ENCODE results near the gene ITIH3. TPM values are rescaled to one million over a fixed set of nuclear protein-coding genes. Genes with fewer than 3 reads are reported as not detected.
A peak's percentile ranks its signal among the peaks of the same experiment; 100 is the strongest.

Gene ITIH3
- polyA plus RNA-seq, 1 donor from 2014 or later, result not detected

DNA sequence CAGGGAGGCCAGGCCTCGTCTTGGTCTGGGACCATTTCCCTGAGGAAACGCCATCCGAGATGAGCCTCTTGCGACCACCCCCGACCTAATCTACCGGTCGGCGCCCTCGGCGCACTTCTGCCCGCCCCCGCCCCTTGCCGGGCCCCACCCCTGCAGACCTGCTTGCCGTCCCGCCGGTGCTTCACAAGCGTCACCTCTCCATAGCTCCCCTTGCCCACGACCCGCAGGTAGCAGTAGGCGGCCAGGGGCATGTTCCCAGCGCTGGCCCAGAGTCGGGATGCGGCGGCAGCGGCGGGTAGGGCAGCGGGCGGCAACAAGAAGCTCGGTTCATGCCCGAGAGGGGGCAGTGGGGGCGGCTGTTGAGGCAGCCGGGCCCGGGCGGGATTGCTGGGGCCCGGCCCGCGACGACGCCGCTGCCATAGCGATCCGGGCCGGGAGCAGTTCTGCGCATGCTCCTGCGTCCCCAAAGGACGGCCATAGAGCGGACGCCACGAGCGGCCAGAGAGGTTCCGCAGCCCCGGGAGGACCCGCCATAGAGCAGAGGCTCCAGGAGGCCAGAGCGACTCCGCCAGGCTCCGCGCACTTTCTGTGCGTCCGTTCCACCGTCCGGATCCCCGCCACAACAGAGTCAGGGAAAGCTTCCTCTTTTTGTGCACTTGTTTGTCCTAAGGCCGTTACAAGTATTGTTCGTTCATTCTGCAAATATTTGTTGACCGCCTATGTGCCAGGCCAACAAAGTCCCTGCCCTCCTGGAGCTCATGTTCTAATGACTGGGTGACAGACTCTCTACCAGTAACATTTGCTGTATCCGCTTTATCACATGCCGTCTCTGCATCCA lies 23.9 kb upstream of the ITIH3 start, which contains the start of gene NEK4:
TSS of gene NEK4 (minus strand) at position 445 of the 838 bp plus-strand sequence. CDS start at position 251, 194 bp downstream.
- Histone ChIP-seq H3K9ac (ENCODE audit: low read length) (peak within 1 kb of the TSS; percentile 85), H2AFZ (ENCODE audit: low read depth, low read length) (peak within 1 kb of the TSS; percentile 76), H3K79me2 (replicated peaks; ENCODE audit: insufficient read depth, low read length) (peaks cover 28% of the 10 kb centered on the region), H3K4me2 (ENCODE audit: low read length) (peak within 1 kb of the TSS; percentile 79), H3K9me3 (ENCODE audit: low read length) (no peaks in the 10 kb centered on the region), H4K20me1 (ENCODE audit: insufficient read depth) (no peaks in the 10 kb centered on the region), H3K36me3 (ENCODE audit: insufficient read depth, low read length) (peaks cover 4% of the 10 kb centered on the region), H3K27ac (ENCODE audit: low read length) (peak within 1 kb of the TSS; percentile 72), H3K4me3 (ENCODE audit: low read length) (peak within 1 kb of the TSS; percentile 94), H3K27me3 (ENCODE audit: insufficient read depth, low read depth, low read length) (no peaks in the 10 kb centered on the region), H3K9me2 (ENCODE audit: insufficient read depth, low read length) (no peaks in the 10 kb centered on the region), H3F3A (ENCODE audit: insufficient read depth, low read length, poor library complexity, severe bottlenecking) (no peaks in the 10 kb centered on the region)
- TF ChIP-seq, protein P1, sequence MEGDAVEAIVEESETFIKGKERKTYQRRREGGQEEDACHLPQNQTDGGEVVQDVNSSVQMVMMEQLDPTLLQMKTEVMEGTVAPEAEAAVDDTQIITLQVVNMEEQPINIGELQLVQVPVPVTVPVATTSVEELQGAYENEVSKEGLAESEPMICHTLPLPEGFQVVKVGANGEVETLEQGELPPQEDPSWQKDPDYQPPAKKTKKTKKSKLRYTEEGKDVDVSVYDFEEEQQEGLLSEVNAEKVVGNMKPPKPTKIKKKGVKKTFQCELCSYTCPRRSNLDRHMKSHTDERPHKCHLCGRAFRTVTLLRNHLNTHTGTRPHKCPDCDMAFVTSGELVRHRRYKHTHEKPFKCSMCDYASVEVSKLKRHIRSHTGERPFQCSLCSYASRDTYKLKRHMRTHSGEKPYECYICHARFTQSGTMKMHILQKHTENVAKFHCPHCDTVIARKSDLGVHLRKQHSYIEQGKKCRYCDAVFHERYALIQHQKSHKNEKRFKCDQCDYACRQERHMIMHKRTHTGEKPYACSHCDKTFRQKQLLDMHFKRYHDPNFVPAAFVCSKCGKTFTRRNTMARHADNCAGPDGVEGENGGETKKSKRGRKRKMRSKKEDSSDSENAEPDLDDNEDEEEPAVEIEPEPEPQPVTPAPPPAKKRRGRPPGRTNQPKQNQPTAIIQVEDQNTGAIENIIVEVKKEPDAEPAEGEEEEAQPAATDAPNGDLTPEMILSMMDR (IDR thresholded peaks at IDR 0.05; ENCODE audit: poor library complexity, severe bottlenecking), result peak; percentile 36
- TF ChIP-seq POLR2AphosphoS5 (IDR thresholded peaks at IDR 0.05) (peak; percentile 66), MXI1 (conservative IDR thresholded peaks at IDR 0.05; ENCODE audit: poor library complexity, severe bottlenecking) (peak; percentile 81), TAF1 (IDR thresholded peaks at IDR 0.05; ENCODE audit: low read depth) (peak; percentile 75), EZH2 (IDR thresholded peaks at IDR 0.05; ENCODE audit: borderline replicate concordance, insufficient read depth, low read length, poor library complexity, severe bottlenecking) (no peak), RAD21 (conservative IDR thresholded peaks at IDR 0.05) (peak; percentile 27), EP300 (conservative IDR thresholded peaks at IDR 0.05; ENCODE audit: poor library complexity, severe bottlenecking) (peak; percentile 18), SMC3 (conservative IDR thresholded peaks at IDR 0.05; ENCODE audit: poor library complexity) (no peak)
- TF ChIP-seq, protein P2, sequence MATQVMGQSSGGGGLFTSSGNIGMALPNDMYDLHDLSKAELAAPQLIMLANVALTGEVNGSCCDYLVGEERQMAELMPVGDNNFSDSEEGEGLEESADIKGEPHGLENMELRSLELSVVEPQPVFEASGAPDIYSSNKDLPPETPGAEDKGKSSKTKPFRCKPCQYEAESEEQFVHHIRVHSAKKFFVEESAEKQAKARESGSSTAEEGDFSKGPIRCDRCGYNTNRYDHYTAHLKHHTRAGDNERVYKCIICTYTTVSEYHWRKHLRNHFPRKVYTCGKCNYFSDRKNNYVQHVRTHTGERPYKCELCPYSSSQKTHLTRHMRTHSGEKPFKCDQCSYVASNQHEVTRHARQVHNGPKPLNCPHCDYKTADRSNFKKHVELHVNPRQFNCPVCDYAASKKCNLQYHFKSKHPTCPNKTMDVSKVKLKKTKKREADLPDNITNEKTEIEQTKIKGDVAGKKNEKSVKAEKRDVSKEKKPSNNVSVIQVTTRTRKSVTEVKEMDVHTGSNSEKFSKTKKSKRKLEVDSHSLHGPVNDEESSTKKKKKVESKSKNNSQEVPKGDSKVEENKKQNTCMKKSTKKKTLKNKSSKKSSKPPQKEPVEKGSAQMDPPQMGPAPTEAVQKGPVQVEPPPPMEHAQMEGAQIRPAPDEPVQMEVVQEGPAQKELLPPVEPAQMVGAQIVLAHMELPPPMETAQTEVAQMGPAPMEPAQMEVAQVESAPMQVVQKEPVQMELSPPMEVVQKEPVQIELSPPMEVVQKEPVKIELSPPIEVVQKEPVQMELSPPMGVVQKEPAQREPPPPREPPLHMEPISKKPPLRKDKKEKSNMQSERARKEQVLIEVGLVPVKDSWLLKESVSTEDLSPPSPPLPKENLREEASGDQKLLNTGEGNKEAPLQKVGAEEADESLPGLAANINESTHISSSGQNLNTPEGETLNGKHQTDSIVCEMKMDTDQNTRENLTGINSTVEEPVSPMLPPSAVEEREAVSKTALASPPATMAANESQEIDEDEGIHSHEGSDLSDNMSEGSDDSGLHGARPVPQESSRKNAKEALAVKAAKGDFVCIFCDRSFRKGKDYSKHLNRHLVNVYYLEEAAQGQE (IDR thresholded peaks at IDR 0.05; ENCODE audit: borderline replicate concordance), result peak; percentile 8

DNA sequence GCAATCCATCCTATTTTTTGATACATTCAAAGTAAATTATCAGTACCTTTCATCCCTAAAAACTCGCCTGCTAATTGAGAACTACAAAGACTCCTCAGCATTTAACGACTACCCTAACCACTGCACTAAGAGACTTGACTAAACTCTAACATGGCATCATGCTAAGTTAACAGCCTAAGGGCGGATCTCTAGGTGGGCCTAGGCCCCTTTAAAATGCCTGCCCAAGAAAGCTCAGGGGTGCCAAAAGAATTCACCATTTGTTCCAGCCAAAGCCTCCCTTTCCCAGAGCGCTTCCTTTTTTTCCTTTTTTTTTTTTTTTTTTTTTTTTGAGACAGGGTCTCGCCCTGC lies 23.3 kb upstream of the ITIH3 start:
- Histone ChIP-seq H3K9me2 (ENCODE audit: insufficient read depth, low read length) (no peaks in the 10 kb centered on the region), H2AFZ (ENCODE audit: low read depth, low read length) (peak overlapping the region; percentile 76), H3K27me3 (ENCODE audit: insufficient read depth, low read depth, low read length) (no peaks in the 10 kb centered on the region), H4K20me1 (ENCODE audit: insufficient read depth) (no peaks in the 10 kb centered on the region), H3K9ac (ENCODE audit: low read length) (peak overlapping the region; percentile 85), H3K4me2 (ENCODE audit: low read length) (peak overlapping the region; percentile 36), H3K4me3 (ENCODE audit: low read length) (peak overlapping the region; percentile 94), H3K9me3 (ENCODE audit: low read length) (no peaks in the 10 kb centered on the region), H3K79me2 (replicated peaks; ENCODE audit: insufficient read depth, low read length) (peaks cover 28% of the 10 kb centered on the region), H3F3A (ENCODE audit: insufficient read depth, low read length, poor library complexity, severe bottlenecking) (no peaks in the 10 kb centered on the region), H3K36me3 (ENCODE audit: insufficient read depth, low read length) (peaks cover 4% of the 10 kb centered on the region), H3K27ac (ENCODE audit: low read length) (peak overlapping the region; percentile 72)
- TF ChIP-seq MXI1 (conservative IDR thresholded peaks at IDR 0.05; ENCODE audit: poor library complexity, severe bottlenecking), result no peak
- TF ChIP-seq RAD21 (conservative IDR thresholded peaks at IDR 0.05), result no peak
- TF ChIP-seq, protein P2 (IDR thresholded peaks at IDR 0.05; ENCODE audit: borderline replicate concordance), result no peak
- no peak for TF ChIP-seq SMC3 (conservative IDR thresholded peaks at IDR 0.05; ENCODE audit: poor library complexity)
- TF ChIP-seq TAF1 (IDR thresholded peaks at IDR 0.05; ENCODE audit: low read depth), result no peak
- TF ChIP-seq, protein P1 (IDR thresholded peaks at IDR 0.05; ENCODE audit: poor library complexity, severe bottlenecking), result no peak
- no peak for TF ChIP-seq EP300 (conservative IDR thresholded peaks at IDR 0.05; ENCODE audit: poor library complexity, severe bottlenecking)
- TF ChIP-seq POLR2AphosphoS5 (IDR thresholded peaks at IDR 0.05), result no peak
- TF ChIP-seq EZH2 (IDR thresholded peaks at IDR 0.05; ENCODE audit: borderline replicate concordance, insufficient read depth, low read length, poor library complexity, severe bottlenecking), result no peak

Measured in neural cell (in vitro differentiated cells).